DLD1 (cell line): ENCODE data around the gene HTRA1.

Source experiments
- in situ Hi-C: cut with HindIII; loops from 2 replicates; pipeline ENCODE4 v1.10.0; 2017; ENCODE audit warnings: low sequenced_read_pairs

The HTRA1 gene

DNA sequence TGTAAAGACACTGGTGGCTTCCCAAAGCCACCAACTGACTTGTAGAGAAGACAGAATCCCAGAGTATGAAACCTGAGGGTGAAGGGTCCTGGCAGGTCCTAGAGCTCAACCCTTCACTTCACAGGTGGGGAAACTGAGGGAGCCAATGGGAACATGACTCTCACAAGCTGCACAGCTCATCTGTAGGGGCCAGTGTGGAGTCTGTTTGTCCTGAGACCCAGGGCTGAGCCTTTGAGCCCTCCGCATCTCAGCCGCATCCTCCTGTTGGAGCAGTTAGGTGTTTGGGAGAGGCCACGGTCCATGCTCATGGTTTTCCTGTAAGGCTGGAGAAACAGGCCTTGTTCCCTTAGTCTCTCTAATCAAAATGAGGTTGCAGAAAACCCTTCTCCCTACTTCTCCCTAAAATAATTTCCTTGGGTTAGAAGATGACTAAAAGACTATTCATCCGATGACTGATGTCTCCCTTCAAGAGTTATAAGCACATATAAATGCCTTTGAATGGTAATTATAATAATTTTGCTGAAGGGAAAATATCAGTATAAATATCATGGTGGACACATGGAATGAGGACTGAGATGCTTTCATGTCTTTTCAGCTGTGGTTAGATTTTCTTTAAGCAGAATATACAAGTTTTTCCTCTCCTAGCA lies 10.3 kb downstream of the HTRA1 start:
- in situ Hi-C loops: no loop called here

DNA sequence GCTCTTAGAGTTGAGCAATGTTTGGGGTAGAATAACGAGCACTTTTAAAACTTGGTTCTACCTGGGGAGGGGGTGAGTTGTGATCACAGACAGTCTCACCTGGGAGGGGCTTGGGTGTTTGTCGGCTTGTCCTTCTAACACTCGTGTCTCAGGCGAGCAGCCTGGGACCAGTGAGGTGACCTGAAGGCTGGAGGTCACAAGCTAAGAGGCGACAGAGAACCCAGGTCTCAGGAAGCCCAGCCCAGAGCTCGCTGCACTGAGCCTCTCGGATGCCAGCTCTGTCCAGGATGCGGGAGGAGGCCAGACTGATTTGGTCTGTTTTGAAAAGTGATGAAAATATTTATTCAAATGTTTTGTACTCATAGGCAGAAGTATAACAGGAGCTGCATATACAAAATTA lies 11.8 kb downstream of the HTRA1 start:
- in situ Hi-C loops: no loop called here

DNA sequence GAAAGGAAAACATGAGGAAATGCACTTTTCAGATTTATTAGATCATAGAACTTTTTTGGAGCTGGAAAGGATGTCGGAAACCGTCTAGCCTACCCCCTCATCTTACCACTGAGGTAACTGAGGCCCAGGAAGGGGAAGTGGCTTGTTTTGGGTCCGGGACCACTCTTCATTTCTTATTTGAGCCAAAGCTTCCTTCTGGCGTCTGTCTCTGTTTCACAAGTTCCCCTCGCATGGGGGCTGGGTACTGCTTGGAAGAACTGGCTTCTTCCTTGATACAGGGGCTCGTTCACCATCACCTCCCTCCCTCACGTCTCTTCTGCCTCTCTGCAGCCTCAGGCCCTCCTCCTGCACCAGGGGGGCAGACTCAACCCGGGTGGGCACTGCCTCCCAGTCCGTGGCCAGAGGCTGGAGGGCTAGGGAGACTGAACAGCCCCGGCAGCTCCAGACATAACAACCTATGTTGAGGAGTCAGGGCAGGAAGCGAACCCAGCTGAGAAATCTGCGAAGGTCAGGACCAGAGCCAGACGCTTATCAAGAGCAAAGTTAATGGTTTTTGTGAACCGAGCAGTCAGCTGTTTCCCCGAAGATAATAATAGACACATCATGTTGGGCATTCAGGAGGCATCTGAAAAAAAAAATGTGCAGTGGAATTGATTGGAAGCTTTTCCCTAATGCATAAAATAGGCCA lies 12.9 kb downstream of the HTRA1 start:
- in situ Hi-C loops: no loop called here

DNA sequence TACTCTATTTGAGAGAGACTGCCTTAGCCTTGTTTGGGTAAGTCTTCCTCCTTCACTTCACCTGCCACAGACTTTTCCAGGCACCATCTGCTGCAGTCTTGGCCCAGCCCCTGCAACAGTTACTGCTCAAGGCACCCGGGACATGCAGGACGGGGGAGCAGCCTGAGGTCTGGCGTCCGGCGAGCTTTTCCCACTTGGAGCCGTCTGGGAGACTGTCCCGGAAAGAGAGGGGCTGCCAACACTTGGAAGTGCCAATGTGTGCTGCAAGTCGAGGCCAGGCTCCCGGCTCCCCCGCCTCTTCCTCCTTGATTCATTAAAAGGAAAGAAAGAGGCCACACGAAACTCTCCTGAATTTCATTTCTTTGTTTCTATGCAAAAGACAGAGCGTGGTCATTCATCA lies 13.7 kb downstream of the HTRA1 start:
- in situ Hi-C loops: no loop called here

DNA sequence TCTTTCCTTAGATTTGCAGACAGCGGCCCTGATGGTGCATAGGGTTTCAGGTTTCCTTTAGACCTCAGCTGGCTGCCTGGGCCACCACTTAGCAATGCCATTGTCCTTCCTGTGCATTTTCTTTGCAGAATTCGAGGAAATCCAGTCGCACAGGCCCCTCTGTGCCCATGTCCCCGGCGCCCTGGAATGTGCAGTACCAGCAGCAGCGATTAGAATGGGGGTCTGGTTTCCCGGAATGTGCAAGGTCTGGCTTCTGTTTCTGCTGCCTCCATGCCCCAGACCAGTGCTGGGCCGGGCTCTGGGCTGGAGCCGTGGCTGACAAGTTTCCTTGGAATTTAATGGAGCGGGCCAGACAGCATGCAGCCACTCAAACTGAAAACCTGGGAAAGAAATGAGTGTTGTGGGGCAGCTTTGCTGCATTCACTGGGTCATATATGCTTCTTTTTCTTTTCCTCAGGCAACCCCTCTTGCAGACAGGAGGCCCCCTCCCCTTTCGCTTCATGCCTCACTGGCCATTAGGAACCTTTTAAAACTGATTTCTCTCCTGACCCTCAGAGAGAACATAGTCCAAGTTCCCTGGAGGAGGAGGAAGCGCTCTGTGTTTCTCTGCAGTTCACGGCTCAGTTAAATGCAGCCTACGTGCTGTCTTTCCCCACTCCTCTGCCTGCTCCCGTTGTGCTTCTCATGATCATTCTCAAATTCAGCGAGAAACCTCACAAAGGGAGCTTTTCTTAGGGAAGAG lies 14.4 kb downstream of the HTRA1 start:
- in situ Hi-C loops: no loop called here

DNA sequence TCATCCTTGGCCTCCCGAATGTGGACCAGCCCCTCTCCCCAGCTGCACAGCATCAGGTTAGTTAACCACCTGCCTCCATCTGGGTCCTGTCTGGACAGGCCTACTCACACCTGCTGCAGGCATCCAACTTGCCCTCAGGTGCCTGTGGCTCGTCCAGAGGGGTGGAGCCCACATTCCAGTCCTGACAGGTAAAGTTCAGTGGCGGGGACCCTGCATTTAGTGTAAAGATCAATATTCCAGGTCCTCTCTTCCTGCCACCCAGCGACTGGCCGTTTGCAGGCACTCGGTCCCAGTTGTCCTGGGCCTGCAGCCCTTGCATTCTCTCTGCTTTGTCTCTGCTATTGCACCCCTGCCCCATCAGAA lies 15.0 kb downstream of the HTRA1 start:
- in situ Hi-C loops: no loop called here

DNA sequence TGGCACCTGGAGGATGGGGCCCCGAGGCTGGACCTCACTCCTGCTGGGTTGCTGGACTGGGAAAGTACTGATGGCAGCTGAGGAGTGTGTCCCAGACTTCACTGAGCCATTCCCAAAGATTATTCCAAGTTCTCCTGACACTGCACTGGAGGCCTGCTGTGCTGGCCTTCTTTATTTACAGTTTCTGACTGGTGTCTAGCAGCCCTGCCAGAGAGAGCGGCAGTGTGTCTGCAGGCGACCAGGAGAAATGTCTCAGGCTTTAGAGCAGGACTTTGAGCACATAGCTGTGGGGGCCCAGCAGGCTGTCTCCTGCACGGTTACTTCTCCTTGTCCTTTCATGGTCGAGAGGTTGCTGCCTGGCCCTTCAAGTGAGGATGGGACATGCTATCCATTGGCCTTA lies 16.1 kb downstream of the HTRA1 start:
- in situ Hi-C loops: no loop called here

DNA sequence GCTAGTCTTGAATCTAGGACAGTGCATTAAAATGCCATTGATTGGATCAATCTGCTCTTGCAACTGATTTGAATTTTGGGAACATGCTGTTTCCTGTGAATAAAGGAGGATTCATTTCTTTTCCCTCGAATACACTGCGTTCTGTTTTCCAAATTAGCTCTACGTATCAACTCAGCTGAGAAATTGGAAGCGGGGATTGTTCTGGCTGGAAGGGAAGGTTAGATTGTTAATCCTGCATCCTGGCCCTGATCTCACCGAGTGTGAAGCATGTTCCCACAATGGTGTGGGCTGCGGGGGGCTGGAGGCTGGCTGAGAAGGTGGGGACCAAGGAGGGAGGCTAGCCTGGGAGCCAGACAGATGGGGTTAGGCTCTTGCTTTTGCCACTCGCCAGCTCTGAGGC lies 17.6 kb downstream of the HTRA1 start:
- in situ Hi-C loops: no loop called here

DNA sequence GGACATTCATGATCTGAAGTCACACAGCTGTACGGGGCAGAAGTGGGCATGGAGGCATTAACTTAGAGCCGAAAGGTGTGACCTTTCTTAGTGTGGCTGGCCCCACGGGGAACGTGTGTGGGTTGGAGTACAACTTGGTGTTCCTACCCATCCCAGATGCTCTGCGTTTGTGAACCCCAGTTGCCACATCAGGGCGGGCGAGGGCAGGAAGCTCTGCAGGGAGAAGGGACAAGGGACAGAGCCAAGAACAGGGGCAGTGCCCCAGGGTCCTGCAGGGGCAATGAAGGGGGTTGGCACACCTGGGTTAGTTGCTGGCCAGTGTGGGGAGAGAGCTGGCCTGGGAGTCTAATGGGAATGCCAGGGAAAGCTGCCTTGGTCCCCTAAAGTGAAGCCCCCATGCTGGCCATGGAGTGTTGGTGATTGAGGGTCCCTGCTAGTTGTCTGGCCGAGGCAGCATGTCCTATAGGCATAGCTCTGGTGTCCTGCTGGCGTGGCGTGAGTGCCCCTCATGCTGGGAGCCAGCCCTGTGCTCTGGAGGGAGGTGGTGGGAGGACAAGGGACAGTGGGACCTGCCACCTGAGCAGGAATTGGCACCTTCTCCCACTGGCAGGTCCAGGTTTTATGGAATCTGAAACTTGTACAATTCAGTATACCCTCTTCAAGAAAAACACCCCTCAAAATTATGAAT lies 18.9 kb downstream of the HTRA1 start:
- in situ Hi-C loops: no loop called here

DNA sequence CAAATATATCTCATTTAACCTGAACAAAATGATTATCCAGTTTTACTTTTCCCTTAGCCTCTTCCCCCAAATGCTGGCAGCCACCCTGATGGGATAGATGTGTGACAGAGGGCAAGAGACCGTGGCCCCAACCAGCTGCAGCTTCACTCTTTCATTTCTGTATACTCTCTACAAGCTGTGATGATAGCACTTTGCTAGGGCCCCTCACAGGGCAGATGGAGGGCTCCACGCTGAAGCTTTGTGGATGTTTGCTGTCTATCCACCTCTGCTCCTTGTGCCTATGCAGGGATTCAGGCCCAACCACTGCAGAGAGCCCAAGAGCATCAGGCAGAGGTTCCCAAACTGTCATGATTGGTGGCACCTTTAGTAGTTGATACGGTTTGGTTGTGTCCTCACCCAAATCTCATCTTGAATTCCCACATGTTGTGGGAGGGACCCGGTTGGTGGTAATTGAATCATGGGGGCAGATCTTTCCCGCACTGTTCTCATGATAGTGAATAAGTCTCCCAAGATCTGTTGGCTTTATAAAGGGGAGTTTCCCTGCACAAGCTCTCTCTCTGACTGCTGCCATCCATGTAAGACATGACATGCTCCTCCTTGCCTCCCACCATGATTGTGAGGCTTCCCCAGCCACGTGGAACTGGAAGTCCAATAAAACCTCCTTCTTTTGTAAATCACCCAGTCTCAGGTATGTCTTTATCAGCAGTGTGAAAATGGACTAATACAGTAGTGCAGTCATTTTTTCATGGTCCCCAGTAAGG lies 20.1 kb downstream of the HTRA1 start:
- in situ Hi-C loops: no loop called here

DNA sequence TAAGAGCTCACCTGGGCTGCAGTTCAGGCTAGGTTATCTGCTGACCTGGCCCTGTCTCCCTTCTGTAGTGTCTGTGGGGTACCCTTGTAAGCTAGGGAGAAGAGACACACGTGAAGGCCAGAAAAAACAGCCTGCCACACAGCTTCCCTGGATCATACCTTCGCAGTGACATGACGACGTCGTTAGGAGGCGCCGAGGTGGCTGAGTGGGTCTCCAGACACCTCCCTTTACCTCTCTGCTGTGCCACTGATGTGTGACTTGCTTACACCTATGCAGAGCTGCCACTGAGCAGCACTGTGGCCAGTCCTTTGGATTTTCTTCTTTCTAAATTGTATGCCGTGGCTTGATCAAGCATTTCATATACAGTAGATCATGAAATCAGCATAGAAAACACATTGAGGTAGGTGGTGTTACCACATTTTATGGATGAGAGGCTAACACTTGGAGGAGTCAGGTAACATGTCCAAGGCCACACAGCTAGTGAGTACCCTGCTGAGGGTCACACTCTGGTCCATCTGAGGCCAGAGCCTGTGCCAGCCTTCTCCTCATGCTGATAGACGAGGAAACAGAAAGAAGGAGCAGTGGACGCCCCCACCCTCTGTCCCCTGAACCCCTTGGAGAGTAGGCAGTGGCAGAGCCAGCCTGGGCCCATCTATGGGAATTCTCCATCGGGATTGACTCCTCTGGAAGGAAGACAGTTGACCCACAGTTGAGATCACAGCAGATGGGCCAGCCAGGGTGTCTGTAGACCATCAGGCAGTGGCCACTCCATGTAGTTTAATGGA lies 23.1 kb downstream of the HTRA1 start:
- in situ Hi-C loops: no loop called here

DNA sequence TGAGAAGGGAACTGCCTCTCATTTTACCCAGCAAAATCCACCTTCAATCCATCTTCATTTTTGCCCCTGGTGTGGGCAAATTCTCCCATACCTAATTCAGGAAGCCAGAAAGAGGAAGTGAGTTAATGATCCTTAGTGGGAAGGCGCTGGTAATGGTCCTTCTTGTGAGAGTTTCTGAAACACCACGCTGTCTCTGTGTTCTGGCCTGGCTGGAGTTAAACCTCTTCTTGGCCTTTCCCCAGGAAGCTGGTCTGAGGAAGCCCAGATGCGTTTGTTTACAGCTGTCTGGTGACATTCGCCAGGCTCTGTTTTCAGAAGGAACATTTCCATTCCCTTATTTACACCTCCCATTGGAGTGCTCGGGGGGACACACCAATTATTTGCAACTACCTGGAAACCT lies 24.3 kb downstream of the HTRA1 start:
- in situ Hi-C loops: no loop called here

DNA sequence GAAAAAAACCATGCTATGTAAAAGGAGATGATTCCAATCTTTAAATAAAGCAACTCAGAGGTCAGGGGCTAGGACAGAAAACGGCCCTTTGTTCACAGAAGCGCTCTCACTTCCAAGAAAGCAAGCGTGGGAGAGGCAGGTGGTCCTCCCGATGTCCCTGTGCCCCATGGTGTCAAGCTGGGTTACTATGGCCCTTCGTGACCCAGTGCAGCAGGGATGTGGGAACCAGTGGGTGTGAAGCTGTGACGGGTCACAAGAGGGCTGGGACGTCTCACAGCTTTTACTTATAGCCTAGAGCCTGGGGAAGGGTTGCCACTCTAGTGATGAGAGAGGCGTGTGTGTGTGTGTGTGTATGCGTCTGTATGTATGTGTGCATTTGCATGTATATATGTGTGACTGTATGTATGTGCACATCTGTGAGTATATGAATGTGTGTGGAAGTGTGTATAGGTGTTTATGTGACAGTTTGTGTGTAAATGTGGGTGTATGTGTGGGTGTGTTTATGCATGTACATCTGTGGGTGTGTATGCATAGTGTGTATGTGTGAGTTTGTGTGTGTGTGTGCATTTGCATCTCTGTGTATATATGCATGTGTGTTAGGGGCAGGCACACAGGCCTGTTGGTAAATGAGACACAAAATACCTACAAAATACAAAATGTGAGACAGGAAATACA lies 25.2 kb downstream of the HTRA1 start:
- in situ Hi-C loops: no loop called here

DNA sequence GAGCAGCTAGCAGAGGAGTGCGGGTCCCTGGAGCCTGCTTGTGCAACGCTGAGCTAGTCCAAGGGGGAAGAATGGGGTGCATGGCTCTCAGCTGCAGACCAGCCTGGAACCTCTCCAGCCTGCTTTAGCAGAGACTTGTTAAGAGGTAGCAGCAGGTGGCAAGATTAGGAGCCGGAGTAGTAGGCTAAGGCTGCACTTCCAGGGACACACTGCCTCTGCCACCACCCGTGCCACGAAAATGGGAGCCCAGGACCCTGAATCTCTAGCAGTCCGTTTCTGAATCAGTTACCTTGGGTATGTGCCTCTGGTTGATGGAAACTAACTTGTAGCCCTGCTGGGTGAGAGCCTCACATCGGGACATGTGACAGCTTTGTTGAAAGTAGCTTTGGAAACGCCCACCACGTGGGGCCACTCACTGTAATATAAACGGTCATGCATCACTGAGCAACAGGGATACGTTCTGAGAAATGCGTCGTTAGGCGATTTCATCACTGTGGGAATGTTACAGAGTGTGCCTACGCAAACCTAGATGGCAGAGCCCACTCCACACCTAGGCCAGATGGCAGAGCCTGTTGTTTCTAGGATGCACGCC lies 25.9 kb downstream of the HTRA1 start:
- in situ Hi-C loops: no loop called here

DNA sequence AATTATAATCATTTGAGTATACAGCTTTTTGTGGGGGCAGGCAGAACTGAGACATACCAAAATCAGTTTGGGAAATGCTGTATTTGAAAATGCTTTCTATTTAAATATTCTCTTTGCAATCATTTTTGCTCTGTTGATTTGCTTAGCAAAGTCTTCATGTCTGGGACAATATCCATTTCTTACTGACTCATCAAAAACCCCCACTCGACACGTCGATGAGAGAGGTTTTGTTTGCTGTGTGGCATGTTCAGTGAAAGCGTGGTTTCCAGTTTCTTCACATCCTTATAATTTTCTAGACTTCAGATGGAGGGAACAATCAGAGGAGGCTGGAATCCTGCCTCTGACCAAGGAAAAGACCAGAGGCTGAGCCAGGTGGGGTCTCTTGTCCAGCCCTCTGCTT lies 28.9 kb downstream of the HTRA1 start:
- in situ Hi-C loops: no loop called here

DNA sequence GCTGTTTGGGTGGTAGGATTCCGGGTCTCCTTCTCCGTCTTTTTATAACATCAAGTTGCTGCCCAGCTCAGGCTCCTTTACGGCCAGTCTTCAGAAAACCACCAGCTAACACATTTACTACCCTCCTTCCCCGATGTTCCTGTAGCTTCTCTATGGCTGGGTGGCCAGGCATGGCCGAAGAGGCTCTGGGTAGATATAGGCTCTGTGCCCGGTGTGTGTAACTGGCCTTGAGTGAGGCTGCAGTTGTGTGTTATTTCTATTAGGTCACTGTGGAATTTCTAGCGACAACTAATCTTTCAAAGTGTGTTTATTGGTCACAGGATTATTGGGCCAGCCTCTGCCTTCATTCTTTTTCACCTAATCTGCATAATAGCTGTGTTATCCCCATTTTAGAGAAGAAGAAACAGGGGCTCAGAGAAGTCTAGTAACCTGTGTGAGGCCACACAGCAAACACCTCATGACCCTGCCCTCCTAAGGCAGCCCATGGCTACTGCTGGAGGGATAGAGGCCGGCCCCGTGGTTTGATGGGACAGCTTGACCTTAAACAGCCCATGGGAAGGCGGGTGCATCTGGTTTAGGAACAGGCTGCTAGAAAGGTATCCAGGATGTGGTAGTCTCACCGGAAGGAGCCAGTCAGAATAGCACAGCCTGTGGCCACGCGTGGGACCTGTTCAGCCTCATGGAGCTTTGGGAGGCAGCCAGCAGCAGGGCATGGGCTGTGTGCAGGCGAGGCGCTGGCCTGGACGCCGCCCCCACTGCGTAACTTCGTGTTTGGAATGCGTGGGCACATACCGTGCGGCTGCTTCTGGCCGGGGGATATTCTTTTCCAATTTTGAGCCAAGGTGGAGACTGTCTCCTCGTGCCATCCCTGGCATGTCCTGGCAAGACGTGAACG lies 29.7 kb downstream of the HTRA1 start:
- in situ Hi-C loops: no loop called here

DNA sequence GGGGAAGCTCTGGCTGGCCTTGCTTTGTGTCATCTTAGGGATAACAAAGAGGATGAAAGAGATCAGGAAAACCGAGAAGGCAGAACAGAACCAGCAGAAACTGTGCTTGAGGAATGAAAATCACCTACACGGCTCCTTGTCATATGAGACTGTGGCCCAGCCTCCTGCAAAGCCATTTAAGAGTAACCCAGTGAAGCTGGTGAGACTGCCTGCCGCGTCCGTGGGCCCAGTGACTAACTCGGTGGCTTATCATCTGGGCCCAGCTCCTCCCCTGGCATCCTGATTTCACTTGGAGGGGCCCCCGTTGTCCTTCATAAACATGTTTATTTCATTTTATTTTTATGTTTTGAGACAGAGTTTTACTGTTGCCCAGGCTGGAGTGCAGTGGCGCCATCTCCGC lies 30.7 kb downstream of the HTRA1 start:
- in situ Hi-C loops: no loop called here

DNA sequence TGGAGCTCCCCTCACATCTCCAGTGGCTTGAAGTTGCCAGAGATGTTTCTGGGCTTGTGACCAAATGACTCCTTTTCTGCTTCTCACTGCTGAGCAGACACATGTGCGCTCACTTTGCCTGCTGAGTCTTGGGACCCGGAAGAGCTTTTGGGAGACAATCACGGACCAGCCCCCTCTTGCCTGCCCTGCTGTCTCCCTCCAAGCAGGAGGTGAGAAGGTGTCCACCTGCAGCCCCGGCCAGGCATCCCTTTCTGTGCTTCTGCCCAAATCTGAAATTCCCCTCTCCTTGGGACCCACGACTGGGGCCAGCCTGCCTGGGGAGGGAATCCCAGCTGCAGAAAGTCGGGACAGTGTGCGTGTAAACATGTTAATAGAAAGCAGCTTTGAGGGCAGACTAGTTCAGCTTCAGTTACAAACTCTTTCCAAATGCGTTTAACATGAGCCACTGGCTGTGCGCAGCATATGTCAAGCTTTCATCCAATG lies 31.7 kb downstream of the HTRA1 start:
- in situ Hi-C loops: no loop called here
